Common myeloid progenitor, CD34-positive (primary cell): Measurements from ENCODE around the gene MSTO1.
"Not testable (repeated sequence)": the region's sequence is repeated elsewhere in the genome, so short reads cannot be mapped to it uniquely, and the experiment has no call there.

Experiments used
- CTCF ChIA-PET: fragments of 350-600 bp; sonication (Branson Sonifier 250); formaldehyde crosslinking; loops from one replicate; lab custom pipeline; 2021; ENCODE audit warnings: antibody characterized with exemption; lab: Charles Lee
- POLR2A ChIA-PET: fragments of 350-600 bp; sonication (Branson Sonifier 250); formaldehyde crosslinking; loops from one replicate; lab custom pipeline; 2021; ENCODE audit warnings: antibody characterized with exemption; lab: Charles Lee
- DNase-seq, 3 donors: peaks; one replicate each; pipeline versions ENCODE4 v3.0.0 to v3.0.0-alpha.2; 2013
- H3K27ac ChIP-seq, 2 experiments: 1 replicate in 1 of 2; 2 replicates in 1 of 2; pipeline ENCODE4 v1.7.0; 2013; ENCODE audit warnings: inconsistent platforms in 2 of 2, low read length in 2 of 2, mild to moderate bottlenecking in 2 of 2, low read depth in 1 of 2, moderate library complexity in 1 of 2; ENCODE audit not compliant: severe bottlenecking in 2 of 2, insufficient read depth in 1 of 2, poor library complexity in 1 of 2
- H3K27me3 ChIP-seq, 5 experiments: replicated peaks in 2 of 5; 1 replicate in 3 of 5; 2 replicates in 2 of 5; pipeline versions ENCODE4 v1.6.1 to v1.7.0; 2013; ENCODE audit warnings: low read length in 4 of 5, mild to moderate bottlenecking in 2 of 5, moderate library complexity in 2 of 5, inconsistent platforms in 1 of 5; ENCODE audit not compliant: insufficient read depth in 5 of 5, control insufficient read depth in 4 of 5
- H3K36me3 ChIP-seq, 4 experiments: 1 replicate in 2 of 4; 2 replicates in 2 of 4; pipeline versions ENCODE4 v1.6.1 to v1.7.0; 2013; ENCODE audit warnings: low read length in 3 of 4, control low read depth in 1 of 4, mild to moderate bottlenecking in 1 of 4; ENCODE audit not compliant: control insufficient read depth in 4 of 4, insufficient read depth in 4 of 4
- H3K4me1 ChIP-seq, 4 experiments: 1 replicate in 3 of 4; 2 replicates in 1 of 4; pipeline versions ENCODE4 v1.6.1 to v1.7.1; 2013; ENCODE audit warnings: low read length in 3 of 4, mild to moderate bottlenecking in 3 of 4, control low read depth in 1 of 4, inconsistent platforms in 1 of 4, moderate library complexity in 1 of 4; ENCODE audit not compliant: control insufficient read depth in 4 of 4, insufficient read depth in 4 of 4; ENCODE audit errors: control extremely low read depth in 1 of 4
- H3K4me3 ChIP-seq, 7 experiments: 1 replicate in 4 of 7; 2 replicates in 3 of 7; pipeline versions ENCODE4 v1.5.1 to v1.7.0; 2013; ENCODE audit warnings: mild to moderate bottlenecking in 7 of 7, low read length in 6 of 7, moderate library complexity in 6 of 7, inconsistent platforms in 2 of 7, low read depth in 2 of 7, control low read depth in 1 of 7; ENCODE audit not compliant: insufficient read depth in 4 of 7, control insufficient read depth in 1 of 7; ENCODE audit errors: extremely low read depth in 1 of 7
- H3K9me3 ChIP-seq, 5 experiments: 1 replicate in 4 of 5; 2 replicates in 1 of 5; pipeline versions ENCODE4 v1.6.1 to v1.7.1; 2013; ENCODE audit warnings: low read length in 4 of 5, mild to moderate bottlenecking in 2 of 5, inconsistent platforms in 1 of 5, low read depth in 1 of 5, moderate library complexity in 1 of 5; ENCODE audit not compliant: control insufficient read depth in 4 of 5, insufficient read depth in 2 of 5; ENCODE audit errors: control extremely low read depth in 1 of 5
- WGBS: methylation state at CpG from one replicate; pipeline ENCODE4 v1.1.5; 2013; ENCODE audit not compliant: insufficient coverage; 5-methylcytosine and 5-hydroxymethylcytosine counted together

Gene MSTO1

DNA sequence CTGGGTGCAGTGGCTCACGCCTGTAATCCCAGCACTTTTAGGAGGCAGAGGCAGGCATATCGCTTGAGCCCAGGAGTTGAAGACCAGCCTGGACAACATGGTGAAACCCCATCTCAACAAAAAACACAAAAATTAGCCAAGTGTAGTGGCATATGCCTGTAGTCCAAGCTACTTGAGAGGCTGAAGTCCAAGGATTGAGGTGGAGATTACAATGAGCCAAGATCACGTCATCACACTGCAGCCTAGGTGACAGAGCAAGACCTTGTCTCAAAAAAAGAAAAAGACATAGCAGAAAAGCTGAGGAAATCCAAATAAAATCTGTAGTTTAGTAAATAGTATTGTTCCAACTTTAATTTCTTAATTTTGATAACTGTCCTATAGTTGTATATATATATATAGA is 35.9 kb upstream of the MSTO1 start:
- CTCF ChIA-PET: no interaction called here
- POLR2A ChIA-PET: interaction anchor here (0.6 to 0.8 kb wide), 2 partner anchors 11 to 1715 kb away, joined by 3 to 4 read pairs; no protein-coding TSS in a partner anchor

DNA sequence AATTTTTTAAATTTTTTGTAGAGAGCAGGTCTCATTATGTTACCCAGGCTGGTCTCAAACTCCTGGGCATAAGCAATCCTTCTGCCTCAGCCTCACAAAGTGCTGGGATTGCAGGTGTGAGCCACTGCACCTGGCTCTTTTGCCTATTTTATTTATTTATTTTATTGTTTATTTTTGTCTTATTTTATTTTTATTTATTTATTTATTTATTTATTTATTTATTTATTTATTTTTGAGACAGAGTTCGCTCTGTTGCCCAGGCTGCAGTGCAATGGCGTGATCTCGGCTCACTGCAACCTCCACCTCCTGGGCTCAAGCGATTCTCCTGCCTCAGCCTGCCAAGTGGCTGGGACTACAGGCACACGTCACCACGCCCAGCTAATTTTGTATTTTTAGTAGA is 34.4 kb upstream of the MSTO1 start:
- not testable (repeated sequence) for H3K27me3 ChIP-seq, H3K27ac ChIP-seq, DNase-seq, H3K4me1 ChIP-seq, H3K9me3 ChIP-seq, H3K4me3 ChIP-seq, H3K36me3 ChIP-seq
- CTCF ChIA-PET: interaction anchor here (1.6 kb wide), 1 partner anchor 20 kb away, joined by 4 read pairs; no protein-coding TSS in a partner anchor
- no CpG with 5 or more reads among the region's 6 CpGs for WGBS
- POLR2A ChIA-PET: interaction anchor here (0.9 kb wide), 1 partner anchor 468 kb away, joined by 4 read pairs; no protein-coding TSS in a partner anchor

More for the DNA sequence above, 35.9 kb upstream of the MSTO1 start:
- Histone ChIP-seq H3K4me3 (no peak overlapping the region), H3K27me3 (no peaks in the 10 kb centered on the region), H3K36me3 (peaks cover 0 to 14% (median 4%) of the 10 kb centered on the region in 4 experiments), H3K9me3 (no peaks in the 10 kb centered on the region), H3K27ac (no peak overlapping the region), H3K4me1 (no peaks in the 10 kb centered on the region)
- no peak for DNase-seq
- WGBS: 100% methylated on average over 1 of the region's 3 CpGs

DNA sequence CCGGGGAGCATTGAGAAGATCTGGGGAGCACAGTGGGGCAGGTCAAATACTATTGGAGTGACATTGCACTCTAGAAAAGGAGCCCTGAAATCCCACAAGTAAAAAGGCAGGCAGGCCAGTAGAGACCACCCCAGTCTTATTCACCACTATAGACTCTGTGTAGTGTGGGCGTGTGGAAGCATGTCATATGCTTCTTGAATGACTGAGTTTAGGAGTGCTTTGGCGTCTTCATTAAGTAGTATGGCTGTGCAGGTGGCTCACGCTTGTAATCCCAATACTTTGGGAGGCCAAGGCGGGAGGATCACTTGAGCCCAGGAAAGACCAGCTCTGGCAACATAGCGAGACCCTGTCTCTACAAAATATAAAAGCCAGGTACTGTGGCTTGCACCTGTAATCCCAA is 26.2 kb upstream of the MSTO1 start:
- H3K4me1 ChIP-seq, POLR2A ChIA-PET, DNase-seq, H3K27ac ChIP-seq, H3K36me3 ChIP-seq, H3K9me3 ChIP-seq, H3K4me3 ChIP-seq, H3K27me3 ChIP-seq: not testable (repeated sequence)
- 97% methylated on average over 4 of the region's 6 CpGs for WGBS
- CTCF ChIA-PET: interaction anchor here (2.2 kb wide), 1 partner anchor 13 kb away, joined by 4 read pairs; no protein-coding TSS in a partner anchor

DNA sequence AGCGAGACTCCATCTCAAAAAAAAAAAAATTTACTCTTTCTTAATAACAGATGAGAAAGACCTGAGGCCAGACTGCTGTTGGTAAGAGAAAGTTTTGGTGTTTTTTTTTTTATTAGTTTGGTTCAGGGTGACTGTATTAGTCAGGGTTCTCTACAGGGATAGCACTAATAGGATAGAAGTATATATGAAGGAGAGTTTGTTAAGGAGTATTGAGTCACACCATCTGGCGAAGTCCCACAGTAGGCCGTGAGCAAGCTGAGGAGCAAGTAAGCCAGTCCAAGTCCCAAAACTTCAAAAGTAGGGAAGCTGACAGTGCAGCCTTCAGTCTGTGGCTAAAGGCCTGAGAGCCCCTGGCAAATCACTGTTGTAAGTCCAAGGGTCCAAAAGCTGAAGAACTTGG is 20.7 kb upstream of the MSTO1 start:
- POLR2A ChIA-PET, H3K27ac ChIP-seq: not testable (repeated sequence)

GRCh38 chr1:155590516-155591247 is 19.3 kb upstream of the MSTO1 start:
- POLR2A ChIA-PET, CTCF ChIA-PET: not testable (repeated sequence)
- 97% methylated on average over 16 of the region's 20 CpGs for WGBS

More for the DNA sequence above, 20.7 kb upstream of the MSTO1 start:
- not testable (repeated sequence) for H3K4me1 ChIP-seq, DNase-seq, H3K4me3 ChIP-seq, H3K36me3 ChIP-seq, H3K9me3 ChIP-seq, H3K27me3 ChIP-seq
- CTCF ChIA-PET: interaction anchor here (1.1 kb wide), 1 partner anchor 338 kb away, joined by 3 read pairs; no protein-coding TSS in a partner anchor
- WGBS: no CpG with 5 or more reads among the region's 3 CpGs

DNA sequence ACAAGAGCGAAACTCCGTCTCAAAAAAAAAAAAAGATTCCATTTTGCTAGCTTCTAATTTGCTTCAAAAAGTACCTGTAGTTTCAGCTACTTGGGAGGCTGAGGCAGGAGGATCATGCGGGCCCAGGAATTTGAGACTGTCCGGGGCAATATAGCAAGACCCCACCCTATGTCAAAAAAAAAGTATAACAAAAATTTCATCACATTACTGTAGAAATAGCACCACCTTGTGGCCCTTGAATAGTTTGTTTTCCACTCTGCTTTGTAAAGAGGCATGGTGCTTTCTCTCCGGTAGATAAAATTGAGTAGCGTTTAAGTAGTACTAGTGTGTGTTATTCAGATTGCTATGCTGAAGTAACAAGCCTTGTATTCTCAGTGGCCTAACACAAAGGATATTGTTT is 18.2 kb upstream of the MSTO1 start:
- H3K36me3 ChIP-seq: no peaks in the 10 kb centered on the region
- no peak overlapping the region for H3K4me3 ChIP-seq
- no peaks in the 10 kb centered on the region for H3K27me3 ChIP-seq
- no peaks in the 10 kb centered on the region for H3K4me1 ChIP-seq
- 0% methylated on average over 2 of the region's 6 CpGs for WGBS
- H3K9me3 ChIP-seq: no peaks in the 10 kb centered on the region
- H3K27ac ChIP-seq: no peak overlapping the region
- ChIA-PET POLR2A (no interaction called here), CTCF (interaction anchor here (0.6 to 1.7 kb wide), 8 partner anchors 13 to 419 kb away, joined by 3 to 5 read pairs (median 4); partner anchors contain the start of gene KRTCAP2)
- peak; percentile 76 to 87 (median 80) for DNase-seq

More at GRCh38 chr1:155590516-155591247, 19.3 kb upstream of the MSTO1 start:
- H3K27me3 ChIP-seq, H3K4me1 ChIP-seq, DNase-seq, H3K27ac ChIP-seq, H3K9me3 ChIP-seq, H3K4me3 ChIP-seq, H3K36me3 ChIP-seq: not testable (repeated sequence)

GRCh38 chr1:155595877-155596474 is 14.0 kb upstream of the MSTO1 start:
- WGBS: 86% methylated on average over 1 of the region's 3 CpGs
- H3K9me3 ChIP-seq, DNase-seq, POLR2A ChIA-PET, H3K4me1 ChIP-seq, H3K27ac ChIP-seq, H3K4me3 ChIP-seq, H3K27me3 ChIP-seq, H3K36me3 ChIP-seq: not testable (repeated sequence)
- CTCF ChIA-PET: interaction anchor here (0.6 kb wide), 1 partner anchor 12 kb away, joined by 4 read pairs; no protein-coding TSS in a partner anchor
